Stimulated activated CD4-positive, alpha-beta T cell treated with anti-CD3 and anti-CD28 coated beads, Interleukin-1b, Interleukin-23, amount 100 ng/mL, for 24 hours (primary cell): Measurements from ENCODE around the gene ZNF655.
"Not testable (repeated sequence)": the region's sequence is repeated elsewhere in the genome, so short reads cannot be mapped to it uniquely, and the experiment has no call there.

ENCODE experiments used
- DNase-seq, 4 experiments: peaks; one replicate each; pipeline ENCODE4 v3.0.0-alpha.2; 2020; ENCODE audit warnings: low read depth in 4 of 4, low spot score in 1 of 4

ZNF655 gene, protein sequence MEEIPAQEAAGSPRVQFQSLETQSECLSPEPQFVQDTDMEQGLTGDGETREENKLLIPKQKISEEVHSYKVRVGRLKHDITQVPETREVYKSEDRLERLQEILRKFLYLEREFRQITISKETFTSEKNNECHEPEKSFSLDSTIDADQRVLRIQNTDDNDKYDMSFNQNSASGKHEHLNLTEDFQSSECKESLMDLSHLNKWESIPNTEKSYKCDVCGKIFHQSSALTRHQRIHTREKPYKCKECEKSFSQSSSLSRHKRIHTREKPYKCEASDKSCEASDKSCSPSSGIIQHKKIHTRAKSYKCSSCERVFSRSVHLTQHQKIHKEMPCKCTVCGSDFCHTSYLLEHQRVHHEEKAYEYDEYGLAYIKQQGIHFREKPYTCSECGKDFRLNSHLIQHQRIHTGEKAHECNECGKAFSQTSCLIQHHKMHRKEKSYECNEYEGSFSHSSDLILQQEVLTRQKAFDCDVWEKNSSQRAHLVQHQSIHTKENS

DNA sequence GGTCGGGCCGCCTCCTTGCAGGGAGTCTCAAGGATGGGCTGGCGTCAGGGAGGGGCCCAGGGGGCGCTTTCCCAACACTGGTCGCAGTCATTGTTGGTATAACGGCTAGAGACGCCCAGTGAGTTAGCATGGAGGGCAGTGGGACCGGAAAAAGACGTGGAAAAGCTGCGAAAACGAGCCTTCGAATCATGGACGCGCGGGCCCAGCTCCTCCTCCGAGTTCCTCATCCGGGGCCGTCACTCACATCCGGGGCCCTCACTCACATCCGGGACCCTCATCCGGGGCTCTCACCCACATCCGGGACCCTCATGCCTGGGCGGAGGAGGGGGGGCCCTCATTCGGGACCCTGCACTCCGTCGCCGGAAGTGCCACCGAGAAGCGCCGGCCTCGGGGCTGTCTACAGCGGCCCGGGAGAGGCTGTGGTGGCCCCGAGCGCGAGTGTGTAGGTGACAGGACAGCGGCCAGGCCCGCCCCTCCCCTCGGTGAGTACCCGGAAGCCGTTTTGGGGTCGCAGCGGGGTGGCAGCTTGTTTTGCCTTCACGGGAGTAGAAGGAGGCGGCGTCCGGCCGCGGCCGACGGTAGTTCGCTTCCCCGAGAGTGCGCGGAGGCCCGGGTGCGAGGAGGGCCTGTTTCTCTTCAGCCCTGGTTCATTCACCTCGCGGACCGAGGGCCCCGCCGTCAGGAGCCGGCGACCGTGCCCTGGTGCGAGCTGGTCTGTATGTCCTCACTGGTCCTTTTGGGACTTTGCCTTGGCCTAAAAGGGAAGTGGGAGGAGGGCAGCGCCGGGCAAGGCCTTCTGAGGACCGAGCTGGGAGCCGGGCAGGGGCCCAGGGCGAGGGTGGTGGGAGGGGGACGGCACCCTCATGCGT, at the start of gene ZNF655:
Gene ZNF655, plus strand, starts transcription at position 337 of the 869 bp plus-strand sequence. CDS start 1,918 bp downstream, outside the sequence.
- DNase-seq = peak; percentile 67 to 83 (median 80)

DNA sequence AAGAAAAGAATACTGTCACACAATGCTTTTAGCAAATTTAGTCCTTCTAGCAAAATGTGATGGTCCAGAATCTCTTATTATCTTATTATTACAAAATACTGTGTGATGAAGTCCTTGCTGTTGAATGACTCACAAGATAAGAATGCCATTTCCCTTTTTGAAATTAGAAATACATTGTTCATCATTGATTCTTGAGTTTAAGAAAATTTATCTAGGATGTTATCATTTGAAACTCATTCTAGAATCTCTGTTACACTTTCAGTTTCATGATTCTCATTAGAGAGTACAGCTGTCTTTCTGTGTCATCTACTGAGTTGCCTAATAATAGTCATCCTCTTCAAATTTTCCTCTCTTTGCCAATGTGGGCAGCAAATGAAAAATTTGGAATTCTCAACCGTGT, 44.4 kb upstream of the ZNF655 start:
- DNase-seq = no peak

DNA sequence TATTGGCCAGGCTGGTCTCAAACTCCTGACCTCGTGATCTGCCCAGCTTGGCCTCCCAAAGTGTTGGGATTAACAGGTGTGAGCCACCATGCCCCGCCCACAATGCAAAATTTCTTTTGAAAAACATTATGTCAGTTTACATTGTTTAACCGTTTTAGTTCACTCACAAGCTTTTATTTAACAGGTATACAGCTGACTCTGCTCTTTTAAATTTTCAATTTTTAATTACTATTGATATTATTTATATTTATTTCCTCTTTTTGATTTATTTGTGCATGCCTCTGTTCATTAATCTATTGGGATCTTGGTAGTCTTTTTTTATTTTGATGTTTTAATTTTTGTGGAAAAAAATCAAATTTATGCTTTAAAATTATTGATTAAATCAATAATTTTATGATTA, 37.0 kb upstream of the ZNF655 start:
- DNase-seq = no peak

DNA sequence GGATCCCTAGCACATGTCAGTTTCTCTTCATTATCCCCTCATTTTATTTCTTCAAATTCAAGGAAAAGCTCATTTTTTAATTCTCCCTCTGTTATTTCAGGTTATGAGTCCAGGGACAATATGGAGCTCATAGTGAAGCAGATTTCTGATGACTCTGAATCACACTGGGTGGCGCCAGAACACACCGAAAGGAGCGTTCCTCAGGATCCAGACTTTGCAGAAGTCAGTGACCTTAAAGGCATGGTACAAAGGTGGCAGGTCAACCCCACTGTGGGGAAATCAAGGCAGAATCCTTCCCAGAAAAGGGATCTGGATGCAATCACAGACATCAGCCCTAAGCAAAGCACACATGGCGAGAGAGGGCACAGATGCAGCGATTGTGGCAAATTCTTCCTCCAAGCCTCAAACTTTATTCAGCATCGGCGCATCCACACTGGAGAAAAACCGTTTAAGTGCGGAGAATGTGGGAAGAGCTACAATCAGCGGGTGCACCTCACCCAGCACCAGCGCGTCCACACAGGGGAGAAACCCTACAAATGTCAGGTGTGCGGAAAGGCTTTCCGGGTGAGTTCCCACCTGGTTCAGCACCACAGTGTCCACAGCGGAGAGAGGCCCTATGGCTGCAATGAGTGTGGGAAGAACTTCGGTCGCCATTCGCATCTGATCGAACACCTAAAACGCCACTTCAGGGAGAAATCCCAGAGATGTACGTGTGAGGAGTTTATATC, 32.6 kb upstream of the ZNF655 start:
- no peak for DNase-seq

DNA sequence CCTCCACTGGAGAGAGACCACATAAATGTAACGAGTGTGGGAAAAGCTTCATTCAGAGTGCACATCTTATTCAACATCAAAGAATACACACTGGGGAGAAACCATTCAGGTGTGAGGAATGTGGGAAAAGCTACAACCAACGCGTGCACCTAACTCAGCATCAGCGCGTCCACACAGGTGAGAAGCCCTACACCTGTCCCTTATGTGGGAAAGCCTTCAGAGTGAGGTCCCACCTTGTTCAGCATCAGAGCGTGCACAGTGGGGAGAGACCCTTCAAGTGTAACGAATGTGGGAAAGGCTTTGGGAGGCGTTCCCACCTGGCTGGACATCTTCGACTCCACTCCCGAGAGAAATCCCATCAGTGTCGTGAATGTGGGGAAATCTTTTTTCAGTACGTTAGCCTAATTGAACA, 27.1 kb upstream of the ZNF655 start:
- no peak for DNase-seq

DNA sequence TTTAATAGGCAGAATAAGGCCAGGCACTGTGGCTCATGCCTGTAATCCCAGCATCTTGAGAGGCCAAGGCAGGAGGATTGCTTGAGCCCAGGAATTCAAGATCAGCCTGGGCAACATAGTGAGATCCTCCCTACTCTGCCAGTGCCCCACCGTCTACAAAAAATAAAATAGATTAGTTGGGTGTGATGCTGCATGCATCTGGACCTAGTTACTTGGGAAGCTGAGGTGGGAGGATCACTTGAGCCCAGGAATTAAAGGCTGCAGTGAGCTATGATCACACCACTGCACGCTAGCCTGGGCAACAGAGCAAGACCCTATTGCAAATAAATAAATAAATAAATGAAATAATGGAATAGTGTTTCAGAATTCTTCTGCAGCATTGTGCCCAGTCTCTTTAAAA, 22.8 kb upstream of the ZNF655 start:
- DNase-seq = no peak

DNA sequence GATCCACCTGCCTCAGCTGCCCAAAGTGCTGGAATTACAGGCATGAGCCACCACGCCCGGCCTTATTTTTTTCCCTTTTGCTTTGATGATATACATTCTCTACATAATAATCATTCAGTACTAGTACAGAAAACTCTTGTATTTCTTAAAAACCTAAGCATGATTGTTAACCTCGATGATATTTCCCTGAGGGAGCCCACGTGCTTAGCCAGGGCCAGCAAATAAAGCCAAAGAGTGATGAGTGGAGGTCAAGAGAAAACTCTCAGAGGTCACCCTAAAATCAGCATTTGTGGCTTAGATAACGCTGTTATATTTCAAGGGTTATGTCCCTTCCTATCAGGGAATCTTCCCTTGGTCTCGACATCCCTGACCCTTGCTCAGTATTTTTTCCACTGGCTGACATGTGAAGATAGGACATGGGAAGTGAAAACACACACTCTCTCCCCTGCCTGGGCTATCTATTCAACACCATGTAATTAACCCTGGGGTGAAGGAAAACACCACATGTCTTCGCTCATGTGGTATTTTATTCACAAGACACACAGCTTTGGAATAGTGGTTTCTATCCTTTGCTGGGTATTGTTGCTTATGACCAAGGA, 19.1 kb upstream of the ZNF655 start:
- DNase-seq = no peak

DNA sequence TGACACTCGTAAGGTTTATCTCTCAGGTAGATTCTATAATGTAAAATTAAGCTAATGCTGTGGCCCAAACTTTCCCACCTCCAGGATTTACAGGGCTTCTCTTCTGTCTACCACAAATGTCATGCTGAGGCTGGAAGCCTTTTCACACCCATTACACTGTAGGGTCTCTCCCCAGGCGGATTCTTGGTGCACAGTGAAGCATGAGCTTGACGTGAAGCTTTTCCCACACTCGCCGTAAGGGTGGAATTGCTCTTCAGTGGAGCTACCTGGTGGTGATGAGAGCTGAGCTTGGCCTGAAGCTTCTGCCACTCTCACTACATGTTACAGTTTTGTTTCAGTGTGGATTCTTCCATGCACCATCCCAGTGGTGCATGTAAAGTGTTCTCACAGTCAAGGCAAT, 17.9 kb upstream of the ZNF655 start:
- DNase-seq = no peak

DNA sequence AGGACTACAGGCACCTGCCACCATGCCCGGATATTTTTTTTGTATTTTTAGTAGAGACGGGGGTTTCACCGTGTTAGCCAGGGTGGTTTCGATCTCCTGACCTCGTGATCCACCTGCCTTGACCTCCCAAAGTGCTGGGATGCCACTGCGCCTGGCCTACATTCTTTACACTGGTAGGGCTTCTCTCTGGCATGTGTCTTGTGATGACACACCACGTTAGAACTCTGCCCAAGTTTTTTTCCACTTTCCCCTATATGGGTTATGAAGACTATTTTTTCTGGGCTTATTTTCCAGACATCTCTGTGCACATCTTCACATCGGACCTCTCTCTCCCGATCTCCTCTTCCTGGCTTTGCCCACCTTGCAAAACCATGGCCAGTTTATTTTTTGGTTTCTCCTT, 17.2 kb upstream of the ZNF655 start:
- DNase-seq = no peak

DNA sequence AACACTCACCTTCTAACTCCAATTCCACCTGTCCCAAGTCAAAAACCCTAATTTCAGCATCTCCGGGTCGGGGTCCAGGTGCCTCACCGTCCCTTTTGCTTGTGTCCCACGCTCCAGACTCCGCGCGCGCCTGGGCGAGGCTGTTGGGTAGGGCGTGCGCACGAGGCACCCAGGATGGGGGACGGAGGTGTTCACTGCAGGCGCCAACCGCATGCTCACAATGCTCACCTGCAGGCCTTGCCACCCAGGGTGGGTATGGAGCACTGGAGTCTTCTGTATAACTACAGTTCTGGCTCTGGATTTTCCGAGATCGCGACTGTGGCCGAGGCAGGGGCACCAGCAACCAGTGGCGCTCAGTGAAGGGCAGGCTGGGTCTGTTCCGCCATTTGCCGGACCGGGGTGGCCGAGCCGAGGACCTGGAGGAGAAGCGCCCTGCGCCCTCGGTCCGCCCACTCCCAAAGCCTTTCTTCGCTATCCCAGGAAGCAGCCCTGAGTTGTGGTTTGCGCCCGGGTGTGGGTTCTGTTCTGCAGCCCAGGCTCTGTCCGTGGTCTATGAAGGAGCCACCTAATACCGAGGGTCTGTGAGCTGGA, 15.3 kb upstream of the ZNF655 start:
- no peak for DNase-seq

DNA sequence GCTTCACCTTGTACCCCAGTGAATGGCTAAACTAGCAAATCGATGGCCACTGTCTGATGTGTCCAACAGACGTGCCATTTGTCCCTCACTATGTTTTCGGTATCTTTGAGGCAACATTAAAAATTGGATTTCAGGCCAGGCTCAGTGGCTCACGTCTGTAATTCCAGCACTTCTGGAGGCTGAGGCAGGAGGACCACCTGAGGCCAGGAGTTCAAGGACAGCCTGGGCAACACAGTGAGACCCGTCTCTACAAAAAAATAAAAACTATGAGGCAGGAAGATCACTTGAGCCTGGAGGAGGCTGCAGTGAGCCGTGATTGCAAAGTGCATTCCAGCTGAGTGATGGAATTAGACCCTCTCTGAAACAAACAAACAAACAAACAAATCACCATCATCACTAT, 14.5 kb upstream of the ZNF655 start:
- DNase-seq = no peak

DNA sequence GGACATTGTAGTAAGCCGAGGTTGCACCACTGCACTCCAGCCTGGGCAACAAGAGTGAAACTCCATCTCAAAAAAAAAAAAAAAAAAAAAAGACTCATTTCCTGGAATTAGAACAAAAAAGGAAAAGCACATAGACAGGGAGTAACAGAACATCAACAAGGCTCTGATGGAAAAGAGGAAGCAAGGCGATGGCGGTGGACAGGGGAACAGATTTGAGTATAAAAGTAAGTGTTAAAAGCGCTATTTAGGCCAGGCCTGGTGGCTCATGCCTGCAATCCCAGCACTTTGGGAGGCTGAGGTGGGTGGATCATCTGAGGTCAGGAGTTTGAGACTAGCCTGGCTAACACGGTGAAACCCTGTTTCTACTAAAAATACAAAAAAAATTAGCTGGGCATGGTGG, 13.1 kb upstream of the ZNF655 start:
- DNase-seq = not testable (repeated sequence)

DNA sequence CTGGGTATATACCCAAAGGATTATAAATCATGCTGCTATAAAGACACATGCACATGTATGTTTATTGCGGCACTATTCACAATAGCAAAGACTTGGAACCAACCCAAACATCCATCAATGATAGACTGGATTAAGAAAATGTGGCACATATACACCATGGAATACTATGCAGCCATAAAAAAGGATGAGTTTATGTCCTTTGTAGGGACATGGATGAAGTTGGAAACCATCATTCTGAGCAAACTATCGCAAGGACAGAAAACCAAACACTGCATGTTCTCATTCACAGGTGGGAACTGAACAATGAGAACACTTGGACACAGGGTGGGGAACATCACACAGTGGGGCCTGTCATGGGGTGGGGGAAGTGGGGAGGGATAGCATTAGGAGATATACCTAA, 8.9 kb upstream of the ZNF655 start:
- not testable (repeated sequence) for DNase-seq

DNA sequence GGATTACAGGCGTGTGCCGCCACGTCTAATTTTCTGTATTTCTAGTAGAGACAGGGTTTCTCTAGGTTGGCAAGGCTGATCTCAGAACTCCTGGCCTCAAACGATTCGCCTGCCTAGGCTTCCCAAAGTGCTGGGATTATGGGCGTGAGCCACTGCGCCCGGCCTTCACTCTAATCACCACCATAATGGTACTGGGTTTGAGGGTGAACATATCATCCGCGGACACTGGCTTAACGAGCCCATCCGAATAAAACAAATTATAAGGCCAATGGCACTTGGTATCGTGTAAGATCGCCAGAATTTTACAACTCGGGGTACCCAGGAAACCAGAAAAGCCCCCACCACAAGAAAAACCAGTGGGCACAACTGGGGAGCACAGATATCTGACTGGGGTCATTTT, 7.1 kb upstream of the ZNF655 start:
- DNase-seq = no peak

DNA sequence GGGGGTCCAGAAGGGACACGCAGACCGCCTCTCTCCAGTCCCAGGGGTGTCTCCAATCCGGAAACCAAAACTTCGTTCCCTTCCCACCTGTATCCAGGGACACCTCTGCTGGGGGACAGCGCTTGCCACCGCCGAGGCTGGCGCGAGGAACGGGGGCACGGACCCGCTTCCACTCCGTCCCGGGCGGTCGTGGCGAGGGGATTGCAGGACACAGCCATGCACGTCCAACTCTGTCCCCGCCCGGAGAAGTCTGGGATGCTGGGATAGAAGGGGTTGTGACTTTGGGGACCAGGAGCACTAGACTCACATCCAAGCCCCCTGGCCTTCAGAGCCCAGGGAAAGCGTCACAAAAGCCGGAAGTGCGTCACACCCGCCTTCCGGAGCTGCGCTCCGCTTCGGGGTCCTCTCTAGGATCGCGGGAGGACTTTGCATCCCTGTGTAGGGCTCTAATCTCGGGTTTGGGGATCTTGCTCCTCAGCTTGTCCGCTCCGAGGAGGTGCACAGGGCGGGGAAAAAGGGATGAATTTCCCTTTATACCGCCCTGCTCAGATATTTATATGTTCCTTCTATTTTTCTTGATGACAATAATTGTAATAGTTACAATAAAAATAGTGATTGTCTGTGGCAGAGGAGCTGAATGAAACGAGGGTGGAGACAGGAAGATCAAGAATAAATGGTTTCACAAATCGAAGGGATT, 6.5 kb upstream of the ZNF655 start, which contains the start of gene FAM200A:
Gene FAM200A, minus strand, starts transcription at position 348 of the 697 bp plus-strand sequence. CDS start 3,707 bp downstream, outside the sequence.
- peak; percentile 72 to 77 (median 74) for DNase-seq

DNA sequence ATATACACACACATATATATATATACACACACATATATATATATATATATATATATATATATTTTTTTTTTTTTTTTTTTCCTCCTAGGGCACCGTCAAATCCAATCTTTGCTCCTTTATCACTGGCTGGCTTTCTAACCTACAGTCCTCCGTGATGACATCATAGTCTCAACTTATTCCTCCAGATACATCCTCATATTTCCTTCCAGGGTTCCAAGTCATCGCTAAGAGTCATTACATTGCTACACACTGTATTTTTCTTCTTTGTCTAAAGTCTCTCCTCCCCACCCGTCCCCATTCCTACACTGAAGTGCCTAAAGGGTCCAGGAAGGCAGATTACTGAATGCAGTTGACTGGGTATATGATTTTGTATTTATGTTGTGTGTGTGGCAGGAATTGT, 5.4 kb upstream of the ZNF655 start:
- no peak for DNase-seq

DNA sequence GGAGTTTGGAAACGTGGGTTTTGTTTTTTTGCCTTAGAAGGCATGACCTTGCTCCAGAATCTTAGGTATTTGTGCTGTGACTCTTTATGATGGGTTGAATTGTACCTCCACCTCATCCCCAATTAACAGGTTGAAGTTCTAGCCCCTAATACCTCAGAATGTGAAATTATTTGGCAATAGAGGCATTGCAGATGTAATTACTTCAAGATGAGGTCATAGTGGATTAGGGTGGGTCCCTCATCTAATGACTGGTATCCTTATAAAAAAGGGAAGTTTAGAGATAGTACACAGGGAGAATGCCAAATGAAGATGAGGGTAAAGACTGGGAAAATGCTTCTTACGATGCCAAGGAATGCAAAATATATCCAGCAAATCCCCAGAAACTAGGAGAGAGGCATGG, 3.5 kb upstream of the ZNF655 start:
- DNase-seq = no peak

DNA sequence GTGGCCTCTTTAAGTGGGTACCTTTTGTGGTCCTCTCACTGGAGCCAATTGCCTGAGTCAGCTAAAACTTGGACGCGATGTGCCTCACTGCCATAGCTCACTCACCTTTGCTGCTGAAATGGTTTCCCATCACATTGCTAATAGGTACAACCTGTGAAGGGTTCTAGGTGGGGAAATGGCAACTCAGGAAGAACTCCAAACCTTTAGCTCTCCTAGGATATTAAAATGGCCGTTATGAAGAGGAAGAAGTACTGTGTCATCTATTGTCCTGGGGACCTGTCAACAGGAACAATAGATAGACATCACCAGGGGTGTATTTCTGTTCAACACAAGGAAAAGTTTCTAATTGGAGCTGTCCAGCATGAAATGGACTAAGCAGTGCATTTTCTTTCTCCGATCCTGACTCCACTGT, 1.2 kb upstream of the ZNF655 start:
- DNase-seq = no peak

DNA sequence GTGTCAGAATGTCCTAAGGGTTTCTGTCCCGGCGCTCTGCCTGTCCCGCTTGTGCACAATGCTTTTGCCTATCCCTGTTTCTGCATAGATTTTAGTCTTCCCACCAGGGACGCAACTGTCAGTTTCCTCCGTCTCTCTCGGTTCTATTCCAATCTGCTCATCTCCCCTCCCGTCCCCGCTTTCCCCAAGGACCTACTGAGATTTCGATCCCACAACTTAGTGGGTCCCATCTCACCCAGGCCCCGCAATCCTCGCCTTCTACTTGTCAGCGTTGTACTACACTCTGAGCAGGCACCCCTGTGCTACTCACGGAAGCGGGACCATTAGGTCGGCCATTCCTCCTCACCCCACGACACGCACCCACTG, 519 bp upstream of the ZNF655 start:
- DNase-seq = no peak
